Activated CD8-positive, alpha-beta memory T cell treated with anti-CD3 and anti-CD28 coated beads for 1 hour (primary cell): Measurements from ENCODE around the gene ABLIM2.

Source experiments
- DNase-seq, 2 donors: peaks; one replicate each; pipeline ENCODE4 v3.0.0-alpha.2; 2020; ENCODE audit warnings: low read depth in 1 of 2; ENCODE audit errors: extremely low read depth in 1 of 2

Gene ABLIM2

GRCh38 chr4:8160572-8160971 lies 2.0 kb upstream of the ABLIM2 start:
- no peak for DNase-seq

GRCh38 chr4:8160233-8160560 lies 1.6 kb upstream of the ABLIM2 start:
- no peak for DNase-seq

- DNase-seq, result no peak
Observed at GRCh38 chr4:8159537-8160232, 1.1 kb upstream of the ABLIM2 start.

GRCh38 chr4:8157944-8158709 lies 486 bp downstream of the ABLIM2 start:
- no peak for DNase-seq

- no peak for DNase-seq
Observed at GRCh38 chr4:8157496-8157895, 1.1 kb downstream of the ABLIM2 start.

- DNase-seq, result no peak
Observed at GRCh38 chr4:8156617-8157016, 2.0 kb downstream of the ABLIM2 start.

- no peak for DNase-seq
Observed at GRCh38 chr4:8155660-8156421, 2.8 kb downstream of the ABLIM2 start.

- no peak for DNase-seq
Observed at GRCh38 chr4:8155048-8155447, 3.6 kb downstream of the ABLIM2 start.

- DNase-seq, result no peak
Observed at GRCh38 chr4:8153441-8153840, 5.2 kb downstream of the ABLIM2 start.

GRCh38 chr4:8152865-8153257 lies 5.8 kb downstream of the ABLIM2 start:
- DNase-seq, result no peak

- DNase-seq, result no peak
Observed at GRCh38 chr4:8152090-8152864, 6.3 kb downstream of the ABLIM2 start.

- no peak for DNase-seq
Observed at GRCh38 chr4:8151165-8151650, 7.4 kb downstream of the ABLIM2 start.

GRCh38 chr4:8150152-8151090 lies 8.2 kb downstream of the ABLIM2 start:
- no peak for DNase-seq

GRCh38 chr4:8149664-8150063 lies 8.9 kb downstream of the ABLIM2 start:
- no peak for DNase-seq

- no peak for DNase-seq
Observed at GRCh38 chr4:8148785-8149435, 9.7 kb downstream of the ABLIM2 start.

- no peak for DNase-seq
Observed at GRCh38 chr4:8148159-8148558, 10.5 kb downstream of the ABLIM2 start.

- no peak for DNase-seq
Observed at GRCh38 chr4:8147231-8147970, 11.2 kb downstream of the ABLIM2 start.

GRCh38 chr4:8146157-8146556 lies 12.5 kb downstream of the ABLIM2 start:
- DNase-seq, result no peak

GRCh38 chr4:8144359-8144758 lies 14.3 kb downstream of the ABLIM2 start:
- no peak for DNase-seq
